A549 (cell line): ENCODE data around the gene TMEM273.

ENCODE experiments used
- BHLHE40 ChIP-seq: IDR thresholded peaks from 2 replicates; pipeline ENCODE4 v1.6.1; 2012; ENCODE audit warnings: low read depth, low read length, inconsistent platforms
- REST ChIP-seq: fragments of 200-600 bp; sonication (generic); IDR thresholded peaks from 2 replicates; pipeline ENCODE4 v1.6.1; 2016; ENCODE audit warnings: antibody characterized with exemption, mild to moderate bottlenecking, moderate library complexity
- SREBF2 ChIP-seq: fragments of 450-650 bp; IDR thresholded peaks from 2 replicates; pipeline ENCODE4 v1.6.1; 2014; ENCODE audit warnings: mild to moderate bottlenecking, moderate library complexity
- TP53 ChIP-seq: fragments of 250-450 bp; sonication (Bioruptor Pico); IDR thresholded peaks from 2 replicates; pipeline ENCODE4 v1.5.0; 2021; ENCODE audit warnings: mild to moderate bottlenecking, moderate library complexity
- TF ChIP-seq, protein P1 (sequence below): fragments of >200 bp; sonication (Bioruptor Twin); formaldehyde crosslinking; IDR thresholded peaks from 3 replicates; pipeline ENCODE4 v1.5.1; 2016

DNA sequence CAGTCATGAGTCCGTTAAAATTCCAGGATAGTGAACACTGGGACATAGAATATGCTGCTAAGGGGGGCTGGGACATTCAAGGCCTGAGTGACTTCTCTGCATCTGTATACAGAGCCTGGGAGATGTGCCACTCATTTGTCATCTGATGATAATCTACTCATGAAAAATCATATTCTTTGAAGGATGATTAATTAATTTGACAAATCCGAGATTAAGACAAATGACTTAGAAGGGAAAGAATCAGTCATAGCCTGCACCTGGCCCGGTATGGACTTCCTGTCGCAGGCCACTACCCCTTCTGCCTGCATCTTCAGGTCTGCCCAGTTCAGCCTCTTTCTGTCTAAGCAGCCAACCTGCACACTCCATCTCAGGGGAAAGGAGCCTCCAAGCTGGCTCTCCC is 35.5 kb downstream of the TMEM273 start:
- TF ChIP-seq SREBF2 (no peak), BHLHE40 (no peak), REST (no peak), TP53 (CRISPR knock-in tag) (no peak)
- TF ChIP-seq, protein P1, sequence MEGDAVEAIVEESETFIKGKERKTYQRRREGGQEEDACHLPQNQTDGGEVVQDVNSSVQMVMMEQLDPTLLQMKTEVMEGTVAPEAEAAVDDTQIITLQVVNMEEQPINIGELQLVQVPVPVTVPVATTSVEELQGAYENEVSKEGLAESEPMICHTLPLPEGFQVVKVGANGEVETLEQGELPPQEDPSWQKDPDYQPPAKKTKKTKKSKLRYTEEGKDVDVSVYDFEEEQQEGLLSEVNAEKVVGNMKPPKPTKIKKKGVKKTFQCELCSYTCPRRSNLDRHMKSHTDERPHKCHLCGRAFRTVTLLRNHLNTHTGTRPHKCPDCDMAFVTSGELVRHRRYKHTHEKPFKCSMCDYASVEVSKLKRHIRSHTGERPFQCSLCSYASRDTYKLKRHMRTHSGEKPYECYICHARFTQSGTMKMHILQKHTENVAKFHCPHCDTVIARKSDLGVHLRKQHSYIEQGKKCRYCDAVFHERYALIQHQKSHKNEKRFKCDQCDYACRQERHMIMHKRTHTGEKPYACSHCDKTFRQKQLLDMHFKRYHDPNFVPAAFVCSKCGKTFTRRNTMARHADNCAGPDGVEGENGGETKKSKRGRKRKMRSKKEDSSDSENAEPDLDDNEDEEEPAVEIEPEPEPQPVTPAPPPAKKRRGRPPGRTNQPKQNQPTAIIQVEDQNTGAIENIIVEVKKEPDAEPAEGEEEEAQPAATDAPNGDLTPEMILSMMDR, result no peak
